Spinal cord (tissue), 10 donors: ENCODE data around the gene RABEP2. TPM values are rescaled to one million over a fixed set of nuclear protein-coding genes. Genes with fewer than 3 reads are reported as not detected.
"Not testable (repeated sequence)": the region's sequence is repeated elsewhere in the genome, so short reads cannot be mapped to it uniquely, and the experiment has no call there.

Source experiments
- DNase-seq, 6 donors: peaks; one replicate each; pipeline versions ENCODE4 v3.0.0 to v3.0.0-alpha.2; 2013 to 2015; ENCODE audit warnings: low spot score in 6 of 6, low read depth in 4 of 6
- H3K27ac ChIP-seq: one replicate; pipeline ENCODE4 v1.5.1; 2013; ENCODE audit warnings: low read depth, low read length, control low read depth
- H3K27me3 ChIP-seq: one replicate; pipeline ENCODE4 v1.6.1; 2013; ENCODE audit warnings: low read length; ENCODE audit not compliant: control insufficient read depth, insufficient read depth
- H3K36me3 ChIP-seq: one replicate; pipeline ENCODE4 v1.6.1; 2013; ENCODE audit warnings: low read length; ENCODE audit not compliant: control insufficient read depth, insufficient read depth
- H3K4me1 ChIP-seq: one replicate; pipeline ENCODE4 v1.6.1; 2013; ENCODE audit warnings: low read length; ENCODE audit not compliant: control insufficient read depth, insufficient read depth
- H3K4me3 ChIP-seq: one replicate; pipeline ENCODE4 v1.5.1; 2013; ENCODE audit warnings: low read depth, low read length, control low read depth
- H3K9me3 ChIP-seq: one replicate; pipeline ENCODE4 v1.6.1; 2013; ENCODE audit warnings: low read length; ENCODE audit not compliant: control insufficient read depth, insufficient read depth
- WGBS: methylation state at CpG from one replicate; pipeline ENCODE4 v1.1.5; 2013; ENCODE audit warnings: missing lambda C conversion rate; ENCODE audit not compliant: insufficient coverage; 5-methylcytosine and 5-hydroxymethylcytosine counted together
- polyA plus RNA-seq, 2 donors: library from polyadenylated mRNA; unstranded; fragments of 120-200 nt; gene quantifications; one replicate each; pipeline ENCODE4 v1.2.1, GENCODE V29; 2013; ENCODE audit not compliant: insufficient read length in 2 of 2
- total RNA-seq, 2 donors: library from RNA; depleted of rRNA in 1 of 2; stranded (reverse); fragments of 120-200 nt in 1 of 2; fragments of >200 nt in 1 of 2; gene quantifications; one replicate each; pipeline versions ENCODE4 v1.2.3 to v1.2.4, GENCODE V29; 2013 to 2014
- donor health status: healthy.

RABEP2 gene
- total and polyA plus RNA-seq, 4 donors, result 11.2 to 25.8 (median 18.1) TPM

DNA sequence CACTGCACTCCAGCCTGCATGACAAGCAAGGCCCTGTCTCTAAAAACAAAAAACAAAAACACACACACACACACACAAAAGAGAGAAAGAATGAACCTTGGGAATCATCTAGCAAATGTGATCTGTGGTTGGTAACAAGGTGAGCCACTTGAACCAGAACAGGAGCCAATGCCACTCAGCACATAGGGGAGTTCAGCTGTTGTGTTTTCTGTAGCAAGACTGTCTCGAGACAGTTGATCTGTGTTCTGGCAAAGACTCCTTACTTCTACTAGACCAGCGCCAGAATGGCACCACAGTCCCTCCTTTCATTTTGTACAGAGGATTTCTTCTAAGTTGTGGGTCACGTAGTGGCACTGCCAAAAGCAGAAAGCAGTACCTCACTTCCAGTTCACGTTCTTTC, 26.1 kb downstream of the RABEP2 start:
- H3K27ac ChIP-seq, result no peak overlapping the region
- no peak for DNase-seq
- no peaks in the 10 kb centered on the region for H3K9me3 ChIP-seq
- H3K4me3 ChIP-seq, result no peak overlapping the region
- peaks cover 38% of the 10 kb centered on the region for H3K36me3 ChIP-seq
- 66% methylated on average over 2 of the region's 4 CpGs for WGBS
- no peaks in the 10 kb centered on the region for H3K4me1 ChIP-seq
- H3K27me3 ChIP-seq, result no peaks in the 10 kb centered on the region

DNA sequence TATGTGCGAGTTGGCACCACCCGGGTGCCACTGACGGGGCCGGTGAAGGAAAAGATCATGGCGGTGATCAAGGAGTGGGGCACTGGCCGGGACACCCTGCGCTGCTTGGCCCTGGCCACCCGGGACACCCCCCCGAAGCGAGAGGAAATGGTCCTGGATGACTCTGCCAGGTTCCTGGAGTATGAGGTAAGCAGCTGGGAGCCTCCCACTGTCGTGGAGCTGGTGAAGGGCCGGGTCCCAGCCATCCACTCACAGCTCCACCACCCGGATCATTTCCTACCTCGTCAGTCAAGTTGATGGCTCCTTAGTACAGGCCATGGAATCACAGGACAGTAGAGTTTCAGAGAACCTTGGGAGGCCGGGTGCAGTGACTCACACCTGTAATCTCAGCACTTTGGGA, 26.8 kb downstream of the RABEP2 start:
- H3K27ac ChIP-seq, result no peak overlapping the region
- H3K4me3 ChIP-seq, result no peak overlapping the region
- WGBS, result 90% methylated on average over 15 of the region's 15 CpGs
- H3K27me3 ChIP-seq, result no peaks in the 10 kb centered on the region
- no peak for DNase-seq
- H3K4me1 ChIP-seq, result no peaks in the 10 kb centered on the region
- H3K36me3 ChIP-seq, result peaks cover 32% of the 10 kb centered on the region
- H3K9me3 ChIP-seq, result no peaks in the 10 kb centered on the region

DNA sequence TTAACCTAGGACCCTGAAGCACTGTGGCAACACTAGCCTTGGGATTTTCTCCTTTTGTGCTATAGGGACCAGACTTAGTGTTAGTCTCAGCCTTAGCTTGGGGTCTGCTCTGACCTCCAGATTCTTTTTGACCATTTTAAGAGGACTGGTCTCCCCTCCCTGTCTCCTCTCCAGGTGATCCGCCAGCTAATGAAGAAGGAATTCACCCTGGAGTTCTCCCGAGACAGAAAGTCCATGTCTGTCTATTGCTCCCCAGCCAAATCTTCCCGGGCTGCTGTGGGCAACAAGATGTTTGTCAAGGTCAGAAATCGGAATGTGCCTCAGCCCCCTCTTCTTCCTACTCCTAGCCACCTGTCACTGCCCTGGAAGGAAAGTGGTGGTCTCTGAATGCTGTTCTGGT, 27.2 kb downstream of the RABEP2 start:
- Histone ChIP-seq H3K9me3 (no peaks in the 10 kb centered on the region), H3K36me3 (peaks cover 28% of the 10 kb centered on the region), H3K4me1 (no peaks in the 10 kb centered on the region), H3K4me3 (no peak overlapping the region), H3K27me3 (no peaks in the 10 kb centered on the region), H3K27ac (no peak overlapping the region)
- 93% methylated on average over 3 of the region's 4 CpGs for WGBS
- no peak for DNase-seq

DNA sequence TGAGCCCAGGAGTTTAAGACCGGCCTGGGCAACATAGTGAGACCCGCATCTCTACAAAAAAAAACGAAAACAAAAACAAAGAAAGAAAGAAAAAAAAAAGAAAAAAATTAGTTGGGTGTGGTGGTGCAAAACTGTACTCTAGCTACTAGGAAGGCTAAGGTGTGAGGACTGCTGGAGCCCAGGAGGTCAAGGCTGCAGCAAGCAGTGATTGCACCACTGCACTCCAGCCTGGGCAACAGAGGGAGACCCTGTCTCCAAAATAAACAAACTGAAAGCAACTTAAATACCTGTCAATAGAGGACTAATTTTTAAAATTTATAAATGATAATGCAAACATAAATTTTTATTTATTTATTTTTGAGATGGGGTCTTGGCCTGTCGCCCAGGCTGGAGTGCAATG, 29.4 kb downstream of the RABEP2 start:
- H3K4me1 ChIP-seq, result no peaks in the 10 kb centered on the region
- H3K9me3 ChIP-seq, result no peaks in the 10 kb centered on the region
- no peak overlapping the region for H3K4me3 ChIP-seq
- no peak for DNase-seq
- 93% methylated on average over 3 of the region's 4 CpGs for whole genome bisulfite sequencing
- H3K36me3 ChIP-seq, result peaks cover 13% of the 10 kb centered on the region
- no peak overlapping the region for H3K27ac ChIP-seq
- no peaks in the 10 kb centered on the region for H3K27me3 ChIP-seq

DNA sequence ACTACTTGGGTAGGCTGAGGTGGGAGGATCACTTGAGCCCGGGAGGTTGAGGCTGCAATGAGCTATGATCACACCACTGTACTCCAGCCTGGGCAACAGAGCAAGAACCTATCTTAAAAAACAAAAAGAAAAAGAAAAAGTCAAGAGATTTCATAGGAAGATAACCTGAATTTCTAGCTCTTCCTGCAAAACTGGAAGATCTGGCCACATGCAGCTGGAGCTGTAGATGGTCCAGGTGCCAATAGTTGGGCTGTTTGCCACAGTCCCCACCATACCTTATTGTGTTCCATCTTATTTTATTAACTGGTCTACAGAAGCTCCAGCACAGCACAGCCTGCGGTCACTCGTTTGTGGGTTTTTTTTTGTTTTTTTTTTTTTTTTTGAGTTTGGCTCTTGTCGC, 31.7 kb downstream of the RABEP2 start:
- Histone ChIP-seq H3K36me3 (peaks cover 9% of the 10 kb centered on the region), H3K27ac (no peak overlapping the region), H3K4me3 (no peak overlapping the region), H3K4me1 (no peaks in the 10 kb centered on the region), H3K27me3 (no peaks in the 10 kb centered on the region), H3K9me3 (no peaks in the 10 kb centered on the region)
- no CpG with 5 or more reads among the region's 4 CpGs for WGBS
- no peak for DNase-seq

DNA sequence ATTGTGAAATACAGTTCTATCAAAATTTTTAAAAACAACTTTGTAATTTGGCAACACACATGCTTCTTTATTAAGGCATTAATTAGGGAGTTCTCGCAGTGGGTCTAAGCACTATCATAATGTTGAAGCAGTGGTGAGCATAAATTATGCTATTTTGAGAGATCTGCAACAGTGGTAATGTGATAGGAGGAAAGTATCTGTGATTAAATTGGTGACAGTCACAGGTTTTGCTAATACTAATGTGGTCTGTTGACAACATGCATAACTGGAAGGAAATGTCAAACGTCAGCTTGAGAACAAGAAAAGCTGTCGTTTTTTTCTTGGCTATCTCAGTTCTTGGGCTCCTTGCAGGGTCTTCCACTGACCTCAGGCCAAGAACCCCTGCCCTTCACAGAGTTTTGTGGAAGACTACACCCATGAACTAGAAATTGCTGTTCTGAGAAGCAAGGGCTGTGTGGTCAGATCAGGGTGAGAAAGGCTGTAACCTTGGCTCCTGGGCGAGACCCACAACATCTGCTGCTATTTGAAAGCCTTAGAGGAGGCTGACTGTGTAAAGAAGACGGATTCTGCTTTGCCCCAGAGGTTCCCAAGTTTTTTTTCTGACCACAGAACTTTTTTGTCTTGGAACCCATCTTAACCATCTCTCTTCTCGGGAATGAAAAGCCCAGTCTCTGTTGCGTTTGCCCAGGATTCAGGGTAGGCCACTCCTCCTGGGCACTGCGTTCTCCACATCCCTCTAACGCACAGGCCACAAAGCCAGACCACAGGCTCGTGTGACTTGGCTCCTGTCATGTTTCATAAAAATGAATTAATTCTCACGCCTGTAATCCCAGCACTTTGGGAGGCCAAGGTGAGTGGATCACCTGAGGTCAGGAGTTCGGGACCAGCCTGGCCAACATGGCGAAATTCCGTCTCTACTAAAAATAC, 32.8 kb downstream of the RABEP2 start:
- H3K4me1 ChIP-seq, result no peaks in the 10 kb centered on the region
- no peaks in the 10 kb centered on the region for H3K27me3 ChIP-seq
- DNase-seq, result no peak
- no peak overlapping the region for H3K27ac ChIP-seq
- H3K36me3 ChIP-seq, result peaks cover 7% of the 10 kb centered on the region
- WGBS, result 83% methylated on average over 13 of the region's 14 CpGs
- H3K4me3 ChIP-seq, result no peak overlapping the region
- no peaks in the 10 kb centered on the region for H3K9me3 ChIP-seq

DNA sequence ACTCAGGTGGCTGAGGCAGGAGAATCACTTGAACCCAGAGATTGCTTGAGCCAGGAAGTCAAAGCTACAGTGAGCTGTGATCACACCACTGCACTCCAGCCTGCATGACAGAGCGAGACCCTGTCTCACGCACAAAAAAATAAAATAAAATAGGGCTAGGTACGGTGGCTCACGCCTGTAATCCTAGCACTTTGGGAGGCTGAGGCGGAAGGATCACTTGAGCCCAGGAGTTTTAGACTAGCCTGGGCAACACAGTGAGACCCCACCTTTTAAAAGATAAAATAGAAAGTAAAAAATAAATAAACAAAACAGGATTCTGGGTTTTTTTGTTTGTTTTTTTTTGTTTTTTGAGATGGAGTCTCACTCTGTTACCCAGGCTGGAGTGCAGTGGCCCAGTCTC, 34.7 kb downstream of the RABEP2 start:
- not testable (repeated sequence) for H3K4me1 ChIP-seq, H3K27me3 ChIP-seq, H3K4me3 ChIP-seq, H3K27ac ChIP-seq, H3K9me3 ChIP-seq, H3K36me3 ChIP-seq, DNase-seq
- 100% methylated on average over 2 of the region's 5 CpGs for WGBS

DNA sequence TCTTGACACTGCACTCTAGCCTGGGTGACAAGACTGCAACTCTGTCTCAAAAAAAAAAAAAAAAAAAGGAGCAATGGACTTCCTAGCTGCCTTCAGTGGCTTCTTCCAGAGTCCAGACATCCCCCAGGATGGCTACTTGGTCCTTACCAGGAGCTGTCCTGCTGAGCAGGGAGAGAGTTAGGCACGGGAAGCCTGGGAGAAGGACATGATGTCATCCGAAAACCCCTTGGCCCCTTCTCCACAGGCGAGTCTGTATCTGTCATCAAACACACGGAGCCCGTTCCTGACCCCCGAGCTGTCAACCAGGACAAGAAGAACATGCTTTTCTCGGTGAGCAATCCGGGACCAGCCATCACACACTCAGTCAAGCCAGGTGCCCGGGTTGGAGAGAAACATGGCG, 38.1 kb downstream of the RABEP2 start:
- H3K36me3 ChIP-seq, result no peaks in the 10 kb centered on the region

DNA sequence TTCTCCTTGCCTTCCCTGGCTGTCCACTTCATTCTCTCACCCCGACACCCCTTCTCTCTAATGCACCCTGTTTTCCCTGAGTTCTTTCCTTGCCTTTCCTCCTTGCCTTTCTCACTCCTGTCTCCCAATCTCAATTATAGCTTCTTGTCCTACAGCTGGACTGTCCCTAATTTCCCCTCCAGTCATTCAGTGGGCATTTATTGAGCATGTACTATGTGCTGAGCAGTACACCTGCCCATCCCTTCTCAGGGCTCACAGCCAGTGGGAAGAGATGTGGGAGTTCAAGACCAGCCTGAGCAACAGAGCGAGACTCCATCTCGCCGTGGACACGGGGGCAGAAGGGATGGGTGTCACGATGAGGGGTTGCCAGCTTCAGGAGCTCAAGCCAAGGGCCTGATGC, 41.0 kb downstream of the RABEP2 start:
- 89% methylated on average over 6 of the region's 6 CpGs for WGBS
- DNase-seq, result no peak
- Histone ChIP-seq H3K27me3 (peaks cover 6% of the 10 kb centered on the region), H3K27ac (no peak overlapping the region), H3K9me3 (no peaks in the 10 kb centered on the region), H3K36me3 (no peaks in the 10 kb centered on the region), H3K4me3 (no peak overlapping the region), H3K4me1 (peaks cover 31% of the 10 kb centered on the region)

More for the DNA sequence above, 38.1 kb downstream of the RABEP2 start:
- Histone ChIP-seq H3K4me3 (no peak overlapping the region), H3K27me3 (peaks cover 6% of the 10 kb centered on the region), H3K4me1 (peaks cover 15% of the 10 kb centered on the region), H3K9me3 (no peaks in the 10 kb centered on the region), H3K27ac (no peak overlapping the region)
- no peak for DNase-seq
- WGBS, result 73% methylated on average over 9 of the region's 10 CpGs
